Peyer's patch (tissue), 4 donors: ENCODE measurements around the gene HJURP.
A peak's percentile ranks its signal among the peaks of the same experiment; 100 is the strongest.

Experiments
- POLR2A ChIP-seq, 2 donors: fragments of 450-650 bp; IDR thresholded peaks; one replicate each; pipeline ENCODE4 v1.5.1; 2017; ENCODE audit warnings: antibody characterized with exemption in 2 of 2, mild to moderate bottlenecking in 2 of 2, moderate library complexity in 2 of 2
- TF ChIP-seq, protein P1 (sequence below), 6 experiments: fragments of 450-650 bp in 4 of 6; fragments of 200-600 bp in 2 of 6; sonication (generic) in 1 of 6; IDR thresholded peaks; one replicate each; pipeline ENCODE4 v1.5.1; 2017 to 2019; ENCODE audit warnings: antibody characterized with exemption in 6 of 6, mild to moderate bottlenecking in 3 of 6, moderate library complexity in 1 of 6

DNA sequence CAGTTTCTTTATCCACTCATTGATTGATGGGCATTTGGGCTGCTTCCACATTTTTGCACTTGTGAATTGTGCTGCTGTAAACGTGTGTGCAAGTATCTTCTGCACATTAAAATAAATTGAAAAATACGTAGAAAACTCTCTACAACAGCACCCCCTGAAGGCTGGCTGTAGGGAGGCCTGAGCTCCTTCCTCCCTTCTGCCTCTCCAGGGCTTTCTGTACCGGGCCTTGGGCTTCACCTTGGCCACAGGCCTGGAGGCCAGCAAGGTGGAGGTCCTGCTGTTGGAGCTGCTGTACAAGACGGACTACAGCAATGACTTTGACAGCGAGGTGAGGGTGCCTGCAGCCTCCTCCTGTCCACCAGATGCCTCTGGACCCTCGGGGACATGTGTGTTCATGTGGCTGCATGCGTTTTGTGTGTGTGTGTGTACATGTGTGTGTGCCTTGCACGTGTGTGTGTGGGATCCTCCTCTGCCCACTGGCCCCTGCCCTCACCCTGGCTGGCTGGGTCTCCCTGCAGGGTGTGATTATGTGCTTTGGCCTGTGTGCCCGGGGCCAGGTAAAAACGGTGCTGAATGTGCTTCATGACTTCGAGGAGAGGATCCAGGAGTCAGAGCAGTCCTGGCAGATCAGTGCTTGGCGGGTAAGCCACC is 47.0 kb downstream of the HJURP start:
- TF ChIP-seq, protein P1, sequence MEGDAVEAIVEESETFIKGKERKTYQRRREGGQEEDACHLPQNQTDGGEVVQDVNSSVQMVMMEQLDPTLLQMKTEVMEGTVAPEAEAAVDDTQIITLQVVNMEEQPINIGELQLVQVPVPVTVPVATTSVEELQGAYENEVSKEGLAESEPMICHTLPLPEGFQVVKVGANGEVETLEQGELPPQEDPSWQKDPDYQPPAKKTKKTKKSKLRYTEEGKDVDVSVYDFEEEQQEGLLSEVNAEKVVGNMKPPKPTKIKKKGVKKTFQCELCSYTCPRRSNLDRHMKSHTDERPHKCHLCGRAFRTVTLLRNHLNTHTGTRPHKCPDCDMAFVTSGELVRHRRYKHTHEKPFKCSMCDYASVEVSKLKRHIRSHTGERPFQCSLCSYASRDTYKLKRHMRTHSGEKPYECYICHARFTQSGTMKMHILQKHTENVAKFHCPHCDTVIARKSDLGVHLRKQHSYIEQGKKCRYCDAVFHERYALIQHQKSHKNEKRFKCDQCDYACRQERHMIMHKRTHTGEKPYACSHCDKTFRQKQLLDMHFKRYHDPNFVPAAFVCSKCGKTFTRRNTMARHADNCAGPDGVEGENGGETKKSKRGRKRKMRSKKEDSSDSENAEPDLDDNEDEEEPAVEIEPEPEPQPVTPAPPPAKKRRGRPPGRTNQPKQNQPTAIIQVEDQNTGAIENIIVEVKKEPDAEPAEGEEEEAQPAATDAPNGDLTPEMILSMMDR (IDR thresholded peaks at IDR 0.05), result peak in 2 of 6 experiments; percentile 6 to 14
- no peak for TF ChIP-seq POLR2A (IDR thresholded peaks at IDR 0.05)
